Measurements from ENCODE around the gene CLIP4.
"Not testable (repeated sequence)": the region's sequence is repeated elsewhere in the genome, so short reads cannot be mapped to it uniquely, and the experiment has no call there.

DNA sequence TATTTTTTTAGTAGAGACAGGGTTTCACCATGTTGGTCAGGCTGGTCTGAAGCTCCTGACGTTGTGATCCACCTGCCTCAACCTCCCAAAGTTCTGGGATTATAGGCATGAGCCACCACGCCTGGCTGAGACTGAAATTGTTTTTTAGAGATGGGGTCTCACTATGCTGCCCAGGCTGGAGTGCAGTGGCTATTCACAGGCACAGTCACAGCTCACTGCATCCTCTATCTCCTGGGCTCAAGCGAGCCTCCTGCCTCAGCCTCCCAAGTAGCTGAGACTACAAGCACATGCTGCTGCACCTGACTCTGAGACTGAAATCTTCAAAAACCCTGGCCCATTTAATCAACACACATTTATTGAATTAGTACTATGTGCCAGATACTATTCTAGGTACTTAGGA lies 7.7 kb upstream of the CLIP4 start:
- not testable (repeated sequence) for TF ChIP-seq TAF1 (IDR thresholded peaks at IDR 0.05; ENCODE audit: borderline replicate concordance, low read depth, low read length); NRF1 (IDR thresholded peaks at IDR 0.05; ENCODE audit: low read depth, low read length); RAD21 (IDR thresholded peaks at IDR 0.05; ENCODE audit: low read length); JUND (IDR thresholded peaks at IDR 0.05); TCF12 (IDR thresholded peaks at IDR 0.05); POLR2AphosphoS5 (IDR thresholded peaks at IDR 0.05; ENCODE audit: low read depth, low read length); CHD2 (IDR thresholded peaks at IDR 0.05; ENCODE audit: low read length, partially characterized antibody)
- TF ChIP-seq, protein P1, sequence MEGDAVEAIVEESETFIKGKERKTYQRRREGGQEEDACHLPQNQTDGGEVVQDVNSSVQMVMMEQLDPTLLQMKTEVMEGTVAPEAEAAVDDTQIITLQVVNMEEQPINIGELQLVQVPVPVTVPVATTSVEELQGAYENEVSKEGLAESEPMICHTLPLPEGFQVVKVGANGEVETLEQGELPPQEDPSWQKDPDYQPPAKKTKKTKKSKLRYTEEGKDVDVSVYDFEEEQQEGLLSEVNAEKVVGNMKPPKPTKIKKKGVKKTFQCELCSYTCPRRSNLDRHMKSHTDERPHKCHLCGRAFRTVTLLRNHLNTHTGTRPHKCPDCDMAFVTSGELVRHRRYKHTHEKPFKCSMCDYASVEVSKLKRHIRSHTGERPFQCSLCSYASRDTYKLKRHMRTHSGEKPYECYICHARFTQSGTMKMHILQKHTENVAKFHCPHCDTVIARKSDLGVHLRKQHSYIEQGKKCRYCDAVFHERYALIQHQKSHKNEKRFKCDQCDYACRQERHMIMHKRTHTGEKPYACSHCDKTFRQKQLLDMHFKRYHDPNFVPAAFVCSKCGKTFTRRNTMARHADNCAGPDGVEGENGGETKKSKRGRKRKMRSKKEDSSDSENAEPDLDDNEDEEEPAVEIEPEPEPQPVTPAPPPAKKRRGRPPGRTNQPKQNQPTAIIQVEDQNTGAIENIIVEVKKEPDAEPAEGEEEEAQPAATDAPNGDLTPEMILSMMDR (IDR thresholded peaks at IDR 0.05) = not testable (repeated sequence)
- TF ChIP-seq, protein P2, sequence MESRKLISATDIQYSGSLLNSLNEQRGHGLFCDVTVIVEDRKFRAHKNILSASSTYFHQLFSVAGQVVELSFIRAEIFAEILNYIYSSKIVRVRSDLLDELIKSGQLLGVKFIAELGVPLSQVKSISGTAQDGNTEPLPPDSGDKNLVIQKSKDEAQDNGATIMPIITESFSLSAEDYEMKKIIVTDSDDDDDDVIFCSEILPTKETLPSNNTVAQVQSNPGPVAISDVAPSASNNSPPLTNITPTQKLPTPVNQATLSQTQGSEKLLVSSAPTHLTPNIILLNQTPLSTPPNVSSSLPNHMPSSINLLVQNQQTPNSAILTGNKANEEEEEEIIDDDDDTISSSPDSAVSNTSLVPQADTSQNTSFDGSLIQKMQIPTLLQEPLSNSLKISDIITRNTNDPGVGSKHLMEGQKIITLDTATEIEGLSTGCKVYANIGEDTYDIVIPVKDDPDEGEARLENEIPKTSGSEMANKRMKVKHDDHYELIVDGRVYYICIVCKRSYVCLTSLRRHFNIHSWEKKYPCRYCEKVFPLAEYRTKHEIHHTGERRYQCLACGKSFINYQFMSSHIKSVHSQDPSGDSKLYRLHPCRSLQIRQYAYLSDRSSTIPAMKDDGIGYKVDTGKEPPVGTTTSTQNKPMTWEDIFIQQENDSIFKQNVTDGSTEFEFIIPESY (IDR thresholded peaks at IDR 0.05; ENCODE audit: borderline replicate concordance, low read depth) = not testable (repeated sequence)
- TF ChIP-seq, protein P3, sequence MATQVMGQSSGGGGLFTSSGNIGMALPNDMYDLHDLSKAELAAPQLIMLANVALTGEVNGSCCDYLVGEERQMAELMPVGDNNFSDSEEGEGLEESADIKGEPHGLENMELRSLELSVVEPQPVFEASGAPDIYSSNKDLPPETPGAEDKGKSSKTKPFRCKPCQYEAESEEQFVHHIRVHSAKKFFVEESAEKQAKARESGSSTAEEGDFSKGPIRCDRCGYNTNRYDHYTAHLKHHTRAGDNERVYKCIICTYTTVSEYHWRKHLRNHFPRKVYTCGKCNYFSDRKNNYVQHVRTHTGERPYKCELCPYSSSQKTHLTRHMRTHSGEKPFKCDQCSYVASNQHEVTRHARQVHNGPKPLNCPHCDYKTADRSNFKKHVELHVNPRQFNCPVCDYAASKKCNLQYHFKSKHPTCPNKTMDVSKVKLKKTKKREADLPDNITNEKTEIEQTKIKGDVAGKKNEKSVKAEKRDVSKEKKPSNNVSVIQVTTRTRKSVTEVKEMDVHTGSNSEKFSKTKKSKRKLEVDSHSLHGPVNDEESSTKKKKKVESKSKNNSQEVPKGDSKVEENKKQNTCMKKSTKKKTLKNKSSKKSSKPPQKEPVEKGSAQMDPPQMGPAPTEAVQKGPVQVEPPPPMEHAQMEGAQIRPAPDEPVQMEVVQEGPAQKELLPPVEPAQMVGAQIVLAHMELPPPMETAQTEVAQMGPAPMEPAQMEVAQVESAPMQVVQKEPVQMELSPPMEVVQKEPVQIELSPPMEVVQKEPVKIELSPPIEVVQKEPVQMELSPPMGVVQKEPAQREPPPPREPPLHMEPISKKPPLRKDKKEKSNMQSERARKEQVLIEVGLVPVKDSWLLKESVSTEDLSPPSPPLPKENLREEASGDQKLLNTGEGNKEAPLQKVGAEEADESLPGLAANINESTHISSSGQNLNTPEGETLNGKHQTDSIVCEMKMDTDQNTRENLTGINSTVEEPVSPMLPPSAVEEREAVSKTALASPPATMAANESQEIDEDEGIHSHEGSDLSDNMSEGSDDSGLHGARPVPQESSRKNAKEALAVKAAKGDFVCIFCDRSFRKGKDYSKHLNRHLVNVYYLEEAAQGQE (IDR thresholded peaks at IDR 0.05; ENCODE audit: low read depth, low read length) = not testable (repeated sequence)

All from SK-N-SH (cell line).